MM.1S (cell line): ENCODE results near the gene SLC22A2.

Experiments used
- CTCF ChIP-seq: fragments of 300-600 bp; sonication (generic); IDR thresholded peaks from 2 replicates; pipeline ENCODE4 v1.5.1; 2016; ENCODE audit warnings: antibody characterized with exemption, low read length, mixed read lengths
- EZH2 ChIP-seq: fragments of 300-600 bp; sonication (generic); optimal IDR thresholded peaks from 2 replicates; pipeline ENCODE3; 2017; ENCODE audit warnings: low read depth, mild to moderate bottlenecking, antibody characterized with exemption, low read length, mixed read lengths

GRCh38 chr6:160221918-160222317, 36.7 kb downstream of the SLC22A2 start:
- TF ChIP-seq CTCF, result no peak
- TF ChIP-seq EZH2, result no peak
